Mesendoderm (in vitro differentiated cells): ENCODE results near the gene THOP1.

Experiments used
- DNase-seq: peaks from one replicate; pipeline ENCODE4 v3.0.0; 2013
- H2AK5ac ChIP-seq: 2 replicates; pipeline ENCODE4 v1.6.1; 2013; ENCODE audit warnings: low read length, inconsistent platforms
- H2BK120ac ChIP-seq: 2 replicates; pipeline ENCODE4 v1.6.1; 2013; ENCODE audit warnings: low read depth, mild to moderate bottlenecking, low read length, moderate library complexity, mixed read lengths
- H2BK15ac ChIP-seq: replicated peaks from 2 replicates; pipeline ENCODE4 v1.6.1; 2013; ENCODE audit warnings: low read depth, mild to moderate bottlenecking, moderate library complexity
- H2BK5ac ChIP-seq: 2 replicates; pipeline ENCODE4 v1.6.1; 2013; ENCODE audit warnings: low read length, inconsistent platforms
- H3K18ac ChIP-seq: 2 replicates; pipeline ENCODE4 v1.6.1; 2013; ENCODE audit warnings: mild to moderate bottlenecking, low read length, mixed read lengths
- H3K23ac ChIP-seq: one replicate; pipeline ENCODE4 v1.6.1; 2013; ENCODE audit warnings: low read length
- H3K27ac ChIP-seq: 2 replicates; pipeline ENCODE4 v1.5.1; 2013; ENCODE audit warnings: low read depth, mild to moderate bottlenecking, inconsistent platforms, low read length, moderate library complexity
- H3K27me3 ChIP-seq: 2 replicates; pipeline ENCODE4 v1.6.1; 2013; ENCODE audit warnings: low read length, control low read depth, mild to moderate bottlenecking, inconsistent platforms; ENCODE audit not compliant: insufficient read depth, poor library complexity
- H3K36me3 ChIP-seq: 2 replicates; pipeline ENCODE4 v1.6.1; 2013; ENCODE audit warnings: low read length, inconsistent platforms; ENCODE audit not compliant: control insufficient read depth, insufficient read depth
- H3K4ac ChIP-seq: one replicate; pipeline ENCODE4 v1.6.1; 2013; ENCODE audit warnings: low read depth, mild to moderate bottlenecking, low read length, moderate library complexity
- H3K4me1 ChIP-seq: 2 replicates; pipeline ENCODE4 v1.6.1; 2013; ENCODE audit warnings: low read depth, low read length, inconsistent platforms; ENCODE audit not compliant: control insufficient read depth
- H3K4me2 ChIP-seq: 2 replicates; pipeline ENCODE4 v1.6.1; 2013; ENCODE audit warnings: low read length
- H3K4me3 ChIP-seq: 2 replicates; pipeline ENCODE4 v1.5.1; 2013; ENCODE audit warnings: mild to moderate bottlenecking, low read length
- H3K56ac ChIP-seq: one replicate; pipeline ENCODE4 v1.6.1; 2013; ENCODE audit warnings: low read length
- H3K79me1 ChIP-seq: 2 replicates; pipeline ENCODE4 v1.6.1; 2013; ENCODE audit warnings: low read length, inconsistent platforms
- H3K79me2 ChIP-seq: 2 replicates; pipeline ENCODE4 v1.6.1; 2013; ENCODE audit warnings: mild to moderate bottlenecking, low read length; ENCODE audit not compliant: control insufficient read depth, insufficient read depth
- H3K9ac ChIP-seq: 2 replicates; pipeline ENCODE4 v1.6.1; 2013; ENCODE audit warnings: low read length, inconsistent platforms
- H4K5ac ChIP-seq: one replicate; pipeline ENCODE4 v1.6.1; 2013; ENCODE audit warnings: low read length
- H4K8ac ChIP-seq: one replicate; pipeline ENCODE4 v1.6.1; 2013; ENCODE audit warnings: low read depth, mild to moderate bottlenecking, control low read depth, low read length, moderate library complexity
- WGBS: extraction: QIAGEN DNeasy Blood & Tissue Kit; methylation state at CpG from one replicate; pipeline ENCODE4 v1.1.7; 2013; ENCODE audit warnings: low lambda C conversion rate, missing lambda C conversion rate; ENCODE audit not compliant: insufficient coverage; ENCODE audit errors: extremely low coverage; 5-methylcytosine and 5-hydroxymethylcytosine counted together

The THOP1 gene

GRCh38 chr19:2813235-2814160 is 28.2 kb downstream of the THOP1 start:
- no peak overlapping the region for H3K4me2 ChIP-seq
- H3K27ac ChIP-seq, result no peak overlapping the region
- H3K36me3 ChIP-seq, result peaks cover 3% of the 10 kb centered on the region

GRCh38 chr19:2814426-2814825 is 29.1 kb downstream of the THOP1 start:
- no peak overlapping the region for H3K27ac ChIP-seq
- no CpG with 5 or more reads among the region's 11 CpGs for WGBS
- no peak overlapping the region for H4K8ac ChIP-seq
- H3K79me1 ChIP-seq, result no peaks in the 10 kb centered on the region
- H4K5ac ChIP-seq, result no peak overlapping the region
- no peak overlapping the region for H3K23ac ChIP-seq
- no peak overlapping the region for H3K4me3 ChIP-seq
- no peaks in the 10 kb centered on the region for H3K79me2 ChIP-seq
- H3K4ac ChIP-seq, result no peak overlapping the region
- H3K56ac ChIP-seq, result no peak overlapping the region
- H3K4me1 ChIP-seq, result no peaks in the 10 kb centered on the region
- DNase-seq, result no peak
- no peak overlapping the region for H3K4me2 ChIP-seq
- peaks cover 1% of the 10 kb centered on the region for H3K36me3 ChIP-seq
- H3K18ac ChIP-seq, result no peak overlapping the region
- H2BK120ac ChIP-seq, result no peak overlapping the region
- H3K9ac ChIP-seq, result no peak overlapping the region
- H3K27me3 ChIP-seq, result no peaks in the 10 kb centered on the region
- no peak overlapping the region for H2BK15ac ChIP-seq
- H2AK5ac ChIP-seq, result no peak overlapping the region
- H2BK5ac ChIP-seq, result no peak overlapping the region

More at GRCh38 chr19:2813235-2814160, 28.2 kb downstream of the THOP1 start:
- no peak overlapping the region for H2AK5ac ChIP-seq
- no peaks in the 10 kb centered on the region for H3K27me3 ChIP-seq
- peak; percentile 32 for DNase-seq
- no peak overlapping the region for H2BK120ac ChIP-seq
- no peak overlapping the region for H2BK5ac ChIP-seq
- no peak overlapping the region for H2BK15ac ChIP-seq
- H3K9ac ChIP-seq, result no peak overlapping the region
- no peak overlapping the region for H3K4ac ChIP-seq
- H3K79me1 ChIP-seq, result no peaks in the 10 kb centered on the region
- H4K5ac ChIP-seq, result no peak overlapping the region
- WGBS, result no CpG with 5 or more reads among the region's 35 CpGs
- no peak overlapping the region for H3K56ac ChIP-seq
- no peak overlapping the region for H3K23ac ChIP-seq
- H3K4me1 ChIP-seq, result no peaks in the 10 kb centered on the region
- H3K18ac ChIP-seq, result no peak overlapping the region
- no peaks in the 10 kb centered on the region for H3K79me2 ChIP-seq
- no peak overlapping the region for H3K4me3 ChIP-seq
- no peak overlapping the region for H4K8ac ChIP-seq

GRCh38 chr19:2815191-2815614 is 29.9 kb downstream of the THOP1 start:
- Histone ChIP-seq H3K4me2 (no peak overlapping the region), H3K4ac (no peak overlapping the region), H4K8ac (no peak overlapping the region), H3K79me1 (no peaks in the 10 kb centered on the region), H3K56ac (no peak overlapping the region), H3K36me3 (peaks cover 1% of the 10 kb centered on the region), H3K4me3 (no peak overlapping the region), H2BK5ac (no peak overlapping the region), H3K23ac (no peak overlapping the region), H2AK5ac (no peak overlapping the region), H3K4me1 (no peaks in the 10 kb centered on the region), H4K5ac (no peak overlapping the region), H2BK15ac (no peak overlapping the region), H3K79me2 (no peaks in the 10 kb centered on the region), H2BK120ac (no peak overlapping the region), H3K27me3 (no peaks in the 10 kb centered on the region), H3K18ac (no peak overlapping the region), H3K9ac (no peak overlapping the region), H3K27ac (no peak overlapping the region)
- WGBS, result no CpG with 5 or more reads among the region's 13 CpGs
- no peak for DNase-seq

GRCh38 chr19:2815923-2816322 is 30.6 kb downstream of the THOP1 start:
- Histone ChIP-seq H2BK15ac (no peak overlapping the region), H3K18ac (no peak overlapping the region), H3K4ac (no peak overlapping the region), H3K36me3 (peaks cover 1% of the 10 kb centered on the region), H4K8ac (no peak overlapping the region), H3K9ac (no peak overlapping the region), H3K79me2 (no peaks in the 10 kb centered on the region), H3K4me3 (no peak overlapping the region), H3K4me2 (no peak overlapping the region), H2BK5ac (no peak overlapping the region), H3K4me1 (no peaks in the 10 kb centered on the region), H2AK5ac (no peak overlapping the region), H2BK120ac (no peak overlapping the region), H3K27ac (no peak overlapping the region), H3K27me3 (no peaks in the 10 kb centered on the region), H3K79me1 (no peaks in the 10 kb centered on the region), H3K56ac (no peak overlapping the region), H3K23ac (no peak overlapping the region), H4K5ac (no peak overlapping the region)
- no peak for DNase-seq
- WGBS, result no CpG with 5 or more reads among the region's 15 CpGs

GRCh38 chr19:2816641-2817040 is 31.3 kb downstream of the THOP1 start:
- Histone ChIP-seq H3K79me2 (no peaks in the 10 kb centered on the region), H3K27ac (no peak overlapping the region), H4K5ac (no peak overlapping the region), H4K8ac (no peak overlapping the region), H3K56ac (no peak overlapping the region), H2BK5ac (no peak overlapping the region), H3K4me2 (no peak overlapping the region), H3K4me3 (no peak overlapping the region), H2AK5ac (no peak overlapping the region), H2BK15ac (no peak overlapping the region), H3K27me3 (no peaks in the 10 kb centered on the region), H3K79me1 (no peaks in the 10 kb centered on the region), H3K18ac (no peak overlapping the region), H2BK120ac (no peak overlapping the region), H3K4me1 (no peaks in the 10 kb centered on the region), H3K36me3 (peaks cover 1% of the 10 kb centered on the region), H3K4ac (no peak overlapping the region), H3K23ac (no peak overlapping the region), H3K9ac (no peak overlapping the region)
- no CpG with 5 or more reads among the region's 16 CpGs for WGBS
- no peak for DNase-seq
